HG03095 (cell line): Measurements from ENCODE around the gene AMZ1.
"Not testable (repeated sequence)": the region's sequence is repeated elsewhere in the genome, so short reads cannot be mapped to it uniquely, and the experiment has no call there.

Experiments
- ATAC-seq: cut with Tn5 transposase; IDR thresholded peaks from one replicate; pipeline ENCODE4 v1.9.1; 2021; ENCODE audit warnings: moderate library complexity; ENCODE audit not compliant: unreplicated experiment

The AMZ1 gene

DNA sequence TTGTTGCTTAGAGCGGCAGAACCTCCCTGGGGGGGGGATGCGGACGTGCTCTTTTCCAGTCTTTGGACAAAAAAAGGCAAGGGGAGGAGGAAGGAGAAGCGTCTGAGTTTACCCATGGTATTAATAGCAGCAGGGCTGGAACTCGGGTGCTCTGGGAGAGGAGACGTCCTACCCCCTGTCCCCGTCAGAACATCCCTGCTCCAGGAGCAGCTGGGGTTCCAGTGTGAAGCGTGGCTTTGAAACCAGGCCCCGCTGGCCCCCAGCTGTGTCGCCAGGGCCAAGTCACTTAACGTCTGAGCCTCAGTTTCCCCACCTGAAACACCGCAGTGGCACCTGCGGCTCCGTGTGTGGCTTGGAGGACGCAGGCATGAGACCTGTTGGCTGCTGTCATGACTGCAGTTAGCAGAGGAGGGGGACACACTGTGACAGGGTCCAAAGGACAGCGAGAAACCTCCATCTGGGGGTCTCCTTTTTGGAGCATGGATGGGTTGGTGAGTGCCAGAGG, 1.4 kb downstream of the AMZ1 start:
- no peak for ATAC-seq

DNA sequence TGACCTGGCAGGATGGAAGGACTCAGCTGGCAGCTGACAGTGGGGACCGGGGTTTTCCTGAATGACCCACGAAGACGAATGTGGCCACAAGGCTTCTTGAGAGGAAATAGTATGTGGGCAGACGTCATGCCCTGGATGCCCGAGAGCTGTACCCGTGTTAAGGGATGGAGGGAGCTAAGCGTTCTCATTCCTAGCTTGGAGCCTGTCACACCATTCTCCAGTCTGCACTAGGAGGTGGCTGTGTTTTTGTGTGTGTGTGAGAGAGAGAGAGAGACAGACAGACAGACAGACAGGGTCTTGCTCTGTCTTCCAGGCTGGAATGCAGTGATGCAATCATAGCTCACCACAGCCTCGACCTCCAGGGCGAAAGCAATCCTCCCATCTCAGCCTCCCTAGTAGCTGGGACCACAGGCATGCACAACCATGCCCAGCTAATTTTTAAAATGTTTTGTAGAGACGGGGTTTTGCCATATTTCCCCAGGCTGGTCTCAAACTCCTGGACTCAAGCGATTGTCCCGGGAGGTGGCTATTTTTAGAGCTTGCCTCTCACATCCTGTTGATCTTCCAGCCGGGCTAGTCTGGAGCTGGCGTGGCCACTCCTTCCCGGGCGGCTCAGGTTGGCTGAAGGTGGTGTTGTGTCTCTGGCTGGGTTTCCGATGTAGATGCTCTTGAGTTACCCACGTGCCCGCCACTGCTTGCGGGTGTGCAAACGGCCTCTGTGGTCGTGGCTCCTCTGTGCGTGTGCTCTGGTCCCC, 2.1 kb downstream of the AMZ1 start:
- no peak for ATAC-seq

GRCh38 chr7:2691011-2691707, 3.2 kb downstream of the AMZ1 start:
- ATAC-seq = no peak

GRCh38 chr7:2691932-2692439, 4.0 kb downstream of the AMZ1 start:
- not testable (repeated sequence) for ATAC-seq

- no peak for ATAC-seq
Observed at GRCh38 chr7:2692543-2692942, 4.5 kb downstream of the AMZ1 start.

- ATAC-seq = not testable (repeated sequence)
Observed at GRCh38 chr7:2693420-2694121, 5.6 kb downstream of the AMZ1 start.

GRCh38 chr7:2694122-2694436, 6.1 kb downstream of the AMZ1 start:
- not testable (repeated sequence) for ATAC-seq

GRCh38 chr7:2698581-2699288, 10.7 kb downstream of the AMZ1 start:
- ATAC-seq = peak; percentile 94

GRCh38 chr7:2699289-2699620, 11.3 kb downstream of the AMZ1 start:
- no peak for ATAC-seq

GRCh38 chr7:2700141-2700850, 12.3 kb downstream of the AMZ1 start:
- ATAC-seq = no peak

DNA sequence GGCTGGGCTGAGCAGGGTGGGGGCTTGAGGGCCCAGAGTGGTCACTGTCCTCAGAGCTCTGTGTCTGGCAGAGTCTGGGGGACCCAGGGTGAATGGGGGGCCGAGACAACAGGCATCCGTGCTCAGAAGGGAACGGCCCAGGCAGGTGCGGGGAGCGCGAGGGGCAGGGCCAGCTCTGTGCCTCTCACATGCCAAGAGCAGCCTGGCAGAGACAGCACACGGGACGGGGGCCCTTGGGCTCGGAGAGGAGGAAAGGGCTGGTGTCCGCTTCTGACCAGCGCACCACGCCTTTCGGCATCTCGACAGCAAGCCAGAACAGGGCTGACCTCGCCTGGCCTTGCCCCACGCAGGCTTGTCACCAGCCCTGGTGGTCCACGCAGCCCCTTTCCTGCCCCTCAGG, 13.4 kb downstream of the AMZ1 start:
- no peak for ATAC-seq

DNA sequence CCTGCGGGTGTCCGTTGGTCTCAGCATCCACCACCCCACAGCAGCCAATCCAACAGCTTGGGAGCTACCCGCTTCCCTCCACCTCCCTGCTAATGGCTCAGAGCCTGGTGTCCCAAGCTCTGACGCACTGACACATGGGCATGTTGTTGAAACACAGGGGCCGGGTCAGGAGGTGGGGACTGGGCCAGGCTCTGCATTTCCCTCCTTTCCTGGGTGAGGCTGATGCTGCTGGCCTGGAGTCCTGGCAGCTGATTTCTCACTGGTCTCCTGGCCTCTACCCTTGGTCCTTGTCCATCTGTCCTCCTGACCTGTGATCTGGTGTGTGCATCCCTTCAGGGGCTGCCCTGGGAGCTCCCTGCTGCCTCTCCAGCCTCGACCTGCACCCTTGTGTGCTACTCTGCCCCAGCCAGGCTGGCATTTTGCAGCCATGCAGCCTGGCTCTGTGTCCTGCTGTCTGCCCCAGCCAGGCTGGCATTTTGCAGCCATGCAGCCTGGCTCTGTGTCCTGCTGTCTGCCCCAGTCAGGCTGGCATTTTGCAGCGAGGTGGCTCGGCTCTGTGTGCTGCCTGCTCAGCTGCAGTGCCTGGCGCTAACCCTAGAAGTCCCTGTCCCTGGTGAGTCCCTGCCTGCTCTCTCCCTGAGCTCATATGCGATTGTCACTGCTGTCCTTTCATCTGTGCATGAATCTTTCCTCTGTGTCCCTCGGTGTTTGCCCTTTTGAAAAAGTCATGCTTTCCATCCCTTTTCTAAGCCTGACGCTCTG, 14.0 kb downstream of the AMZ1 start:
- ATAC-seq = no peak

GRCh38 chr7:2702594-2702957, 14.6 kb downstream of the AMZ1 start:
- ATAC-seq = no peak

GRCh38 chr7:2705371-2706096, 17.5 kb downstream of the AMZ1 start:
- no peak for ATAC-seq

DNA sequence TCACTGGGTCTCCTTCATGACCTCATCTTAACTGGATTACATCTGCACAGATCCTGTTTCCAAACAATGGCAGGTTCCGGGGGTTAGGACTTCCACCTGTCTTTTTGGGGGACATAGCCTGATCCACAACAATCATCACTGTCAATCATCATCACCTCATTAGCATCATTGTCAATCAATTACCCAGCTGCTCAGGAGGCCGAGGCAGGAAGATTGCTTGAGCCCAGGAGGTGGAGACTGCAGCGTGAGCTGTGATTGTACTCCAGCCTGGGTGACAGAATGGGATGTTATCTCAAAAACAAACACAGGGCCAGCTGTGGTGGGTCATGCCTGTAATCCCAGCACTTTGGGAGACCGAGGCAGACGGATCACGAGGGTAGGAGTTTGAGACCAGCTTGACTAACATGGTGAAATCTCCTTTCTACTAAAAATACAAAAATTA, 18.7 kb downstream of the AMZ1 start:
- ATAC-seq = no peak

GRCh38 chr7:2707481-2707880, 19.5 kb downstream of the AMZ1 start:
- no peak for ATAC-seq

GRCh38 chr7:2708041-2708440, 20.0 kb downstream of the AMZ1 start:
- ATAC-seq = no peak

DNA sequence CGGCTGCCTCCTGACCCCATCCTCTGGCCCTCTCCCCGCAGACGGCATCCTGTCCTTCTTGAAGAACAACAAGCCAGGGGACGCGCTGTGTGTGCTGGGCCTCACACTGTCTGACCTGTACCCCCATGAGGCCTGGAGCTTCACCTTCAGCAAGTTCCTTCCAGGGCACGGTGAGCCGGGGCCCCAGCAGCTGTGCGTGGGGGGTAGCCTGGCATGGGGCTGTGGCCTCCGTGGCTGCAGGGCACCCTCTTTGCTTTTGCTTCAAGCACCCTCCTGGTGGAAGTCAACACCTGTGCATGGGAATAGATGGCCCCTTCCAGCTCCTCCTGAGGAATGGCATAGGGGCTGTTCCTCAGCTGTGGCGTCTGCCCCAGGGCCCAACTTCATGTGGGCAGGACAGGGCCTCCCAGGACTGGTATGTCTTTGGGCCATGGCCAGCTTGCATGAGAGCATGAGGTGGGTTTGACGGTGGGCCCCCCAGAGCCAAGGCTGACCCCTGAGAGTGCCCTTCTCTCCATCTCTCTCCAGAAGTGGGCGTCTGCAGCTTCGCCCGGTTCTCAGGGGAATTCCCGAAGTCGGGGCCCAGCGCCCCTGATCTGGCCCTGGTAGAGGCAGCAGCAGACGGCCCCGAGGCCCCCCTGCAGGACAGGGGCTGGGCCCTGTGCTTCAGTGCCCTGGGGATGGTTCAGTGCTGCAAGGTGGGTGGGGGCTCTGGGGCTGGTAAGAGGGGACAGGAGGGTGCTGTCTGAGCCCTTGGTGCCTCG, 20.7 kb downstream of the AMZ1 start:
- ATAC-seq = no peak
